HepG2 (cell line): ENCODE measurements around the gene NDUFA5. TPM values are rescaled to one million over a fixed set of nuclear protein-coding genes. Genes with fewer than 3 reads are reported as not detected.

ENCODE experiments used
- ATAC-seq: fragments of 200-7000 bp; cut with Tn5 transposase; 3 replicates; pipeline ENCODE4 v1.9.1; 2020; ENCODE audit warnings: mild to moderate bottlenecking, moderate library complexity
- BruUV-seq: library from RNA; stranded (reverse); fragments of 400-500 nt; replicated peaks from 2 replicates; lab custom pipeline; 2021; lab: Mats Ljungman, UMichigan
- CTCF ChIA-PET: fragments of 300-600 bp; formaldehyde crosslinking; extraction: SDS; loops from one replicate; lab custom pipeline; 2021; ENCODE audit warnings: low total read pairs, inconsistent platforms, low intra/inter-chr PET ratio; lab: Yijun Ruan, JAX
- POLR2A ChIA-PET: fragments of 350-600 bp; sonication (Branson Sonifier 250); formaldehyde crosslinking; loops from one replicate; lab custom pipeline; 2020; ENCODE audit warnings: antibody characterized with exemption, inconsistent platforms; lab: Yijun Ruan, JAX
- DNase-seq: peaks from one replicate; pipeline ENCODE4 v3.0.0-alpha.2; 2015; ENCODE audit warnings: low spot score
- FAIRE-seq: peaks from 3 replicates; lab custom pipeline; 2011; peaks lifted over from hg19 to GRCh38; lab: Jason Lieb, UNC
- H2AFZ ChIP-seq: one replicate; pipeline ENCODE4 v1.6.1; 2011; ENCODE audit warnings: low read length, inconsistent platforms
- H3K27ac ChIP-seq: fragments of 300-600 bp; 3 replicates; pipeline ENCODE4 v1.8.0; 2011; ENCODE audit warnings: mixed run types, mild to moderate bottlenecking, mixed read lengths, low read length, inconsistent platforms; ENCODE audit not compliant: insufficient read depth; ENCODE audit errors: extremely low read length
- H3K27me3 ChIP-seq, 2 experiments: fragments of 200-600 bp in 1 of 2; 2 replicates in 1 of 2; 3 replicates in 1 of 2; pipeline versions ENCODE4 v1.6.0 to v1.8.0; 2011; ENCODE audit warnings: low read length in 2 of 2, mild to moderate bottlenecking in 2 of 2, moderate library complexity in 2 of 2, inconsistent platforms in 1 of 2; ENCODE audit not compliant: insufficient read depth in 2 of 2, control insufficient read depth in 1 of 2
- H3K36me3 ChIP-seq, 2 experiments: fragments of 200-600 bp in 1 of 2; replicated peaks in 1 of 2; 2 replicates in 1 of 2; 3 replicates in 1 of 2; pipeline versions ENCODE4 v1.5.1 to v1.8.0; 2011; ENCODE audit warnings: low read length in 2 of 2, inconsistent platforms in 1 of 2; ENCODE audit not compliant: insufficient read depth in 2 of 2, control insufficient read depth in 1 of 2
- H3K4me1 ChIP-seq: 2 replicates; pipeline ENCODE4 v1.5.1; 2012; ENCODE audit warnings: low read length, inconsistent platforms; ENCODE audit not compliant: insufficient read depth
- H3K4me2 ChIP-seq: 2 replicates; pipeline ENCODE4 v1.6.0; 2011; ENCODE audit warnings: low read depth, low read length, inconsistent platforms
- H3K4me3 ChIP-seq, 3 experiments: fragments of 200-600 bp in 1 of 3; sonication (generic), shearing (Covaris generic) in 1 of 3; replicated peaks in 1 of 3; 2 replicates each; pipeline ENCODE4 v1.5.1; 2011 to 2016; ENCODE audit warnings: low read length in 3 of 3, inconsistent platforms in 2 of 3, low read depth in 2 of 3, mild to moderate bottlenecking in 2 of 3, control low read depth in 1 of 3, mixed read lengths in 1 of 3; ENCODE audit not compliant: insufficient read depth in 1 of 3
- H3K79me2 ChIP-seq: one replicate; pipeline ENCODE4 v1.6.1; 2011; ENCODE audit warnings: low read length, inconsistent platforms; ENCODE audit not compliant: insufficient read depth
- H3K9ac ChIP-seq: 2 replicates; pipeline ENCODE4 v1.6.0; 2011; ENCODE audit warnings: mild to moderate bottlenecking, low read depth, low read length, inconsistent platforms; ENCODE audit not compliant: insufficient read depth
- H3K9me3 ChIP-seq: 2 replicates; pipeline ENCODE4 v1.5.1; 2012; ENCODE audit warnings: mild to moderate bottlenecking, low read length
- H4K20me1 ChIP-seq: 2 replicates; pipeline ENCODE4 v1.6.0; 2011; ENCODE audit warnings: inconsistent platforms, mild to moderate bottlenecking, low read length, moderate library complexity; ENCODE audit not compliant: insufficient read depth
- ETV5 ChIP-seq: IDR thresholded peaks from 2 replicates; pipeline ENCODE4 v1.6.1; 2018; ENCODE audit warnings: missing biosample characterization, missing genetic modification reagents, inconsistent platforms, borderline replicate concordance
- KLF11 ChIP-seq: IDR thresholded peaks from 2 replicates; pipeline ENCODE4 v1.6.1; 2016; ENCODE audit warnings: missing compliant biosample characterization
- LCORL ChIP-seq, 2 experiments: fragments of 450-650 bp in 1 of 2; sonication (generic) in 1 of 2; formaldehyde crosslinking in 1 of 2; IDR thresholded peaks; 2 replicates each; pipeline versions ENCODE4 v1.5.0 to v1.6.1; 2017 to 2020; ENCODE audit warnings: antibody characterized with exemption in 1 of 2, missing genetic modification reagents in 1 of 2
- MEF2D ChIP-seq: sonication (generic); formaldehyde crosslinking; IDR thresholded peaks from 2 replicates; pipeline ENCODE4 v1.5.1; 2020; ENCODE audit warnings: mild to moderate bottlenecking, missing genetic modification reagents
- SNAPC4 ChIP-seq: sonication (generic); formaldehyde crosslinking; IDR thresholded peaks from 2 replicates; pipeline ENCODE4 v1.4.0; 2020; ENCODE audit warnings: mild to moderate bottlenecking, missing genetic modification reagents
- TRIM22 ChIP-seq: fragments of 450-650 bp; IDR thresholded peaks from 2 replicates; pipeline ENCODE4 v1.6.1; 2017
- XBP1 ChIP-seq: sonication (generic); formaldehyde crosslinking; IDR thresholded peaks from 2 replicates; pipeline ENCODE4 v1.5.0; 2020; ENCODE audit warnings: missing genetic modification reagents
- ZBTB42 ChIP-seq: sonication (generic); formaldehyde crosslinking; IDR thresholded peaks from 2 replicates; pipeline ENCODE4 v1.5.0; 2020; ENCODE audit warnings: mild to moderate bottlenecking, missing genetic modification reagents
- ZC3H13 ChIP-seq: sonication (generic); formaldehyde crosslinking; IDR thresholded peaks from 2 replicates; pipeline ENCODE4 v1.8.1; 2023; ENCODE audit warnings: mild to moderate bottlenecking, missing genetic modification reagents, moderate library complexity
- WGBS: methylation state at CpG from one replicate; pipeline ENCODE4 v1.1.6; 2017; ENCODE audit warnings: low lambda C conversion rate; 5-methylcytosine and 5-hydroxymethylcytosine counted together
- in situ Hi-C: cut with HindIII; loops from 2 replicates; pipeline ENCODE4 v1.10.0; 2017; ENCODE audit warnings: low pct_unique_long_range_greater_than_20kb; ENCODE audit not compliant: extremely low pct_ligation_motif_present
- intact Hi-C: fragments of 100-400 bp; cut with micrococcal nuclease; formaldehyde crosslinking; loops from one replicate; pipeline ENCODE4 v1.10.0; 2022; ENCODE audit not compliant: unreplicated experiment
- polyA plus RNA-seq, 8 experiments: library from polyadenylated mRNA; depleted of rRNA in 3 of 8; stranded (reverse) in 7 of 8; unstranded in 1 of 8; fragments of >200 nt; fragmentation: Illumina TruSeq in 4 of 8; extraction: Trizol in 4 of 8; gene quantifications; 2 replicates each; pipeline versions ENCODE4 v1.2.1 to v1.2.3, GENCODE V29; 2011 to 2016; ENCODE audit warnings: low read depth in 4 of 8, missing spikeins in 1 of 8, mixed read lengths in 1 of 8; ENCODE audit not compliant: insufficient read depth in 1 of 8
- total RNA-seq, 5 experiments: library from RNA; depleted of rRNA; stranded (reverse); fragments of >200 nt; fragmentation: Illumina TruSeq; extraction: Trizol; gene quantifications; 2 replicates each; pipeline ENCODE4 v1.2.3, GENCODE V29; 2016; ENCODE audit warnings: low read depth in 1 of 5
- TF ChIP-seq, protein P1 (sequence below): sonication (generic); formaldehyde crosslinking; IDR thresholded peaks from 2 replicates; pipeline ENCODE4 v1.8.0; 2022; ENCODE audit warnings: missing genetic modification reagents, mild to moderate bottlenecking, moderate library complexity, borderline replicate concordance

Gene NDUFA5
- total and polyA plus RNA-seq, 2 of the 13 experiments (the other 11 are each of a cell fraction or from before 2014, with no cell fraction given) = 16.9 to 55.9 TPM

DNA sequence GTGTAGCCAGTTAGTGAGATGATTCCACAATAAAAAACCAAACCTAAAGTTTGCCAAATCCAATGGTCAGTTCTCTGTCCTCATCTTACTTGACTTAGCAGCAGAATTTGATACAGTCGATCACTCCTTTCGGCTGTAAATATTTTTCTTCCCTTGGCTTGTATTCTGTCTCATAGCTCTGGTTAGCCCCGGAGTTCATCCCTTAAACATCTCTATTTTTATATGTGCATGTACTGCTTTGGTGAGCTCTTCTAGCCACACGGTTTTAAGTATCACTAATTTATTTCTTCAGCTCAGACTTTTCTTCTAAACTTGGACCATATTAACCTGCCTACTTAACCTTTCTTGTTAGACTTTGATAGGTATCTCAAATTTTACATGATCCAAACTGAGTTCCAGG, 26.2 kb upstream of the NDUFA5 start:
- WGBS = 3% methylated on average over 4 of the region's 4 CpGs
- Histone ChIP-seq H2AFZ (no peak overlapping the region), H3K79me2 (no peaks in the 10 kb centered on the region), H3K9ac (no peak overlapping the region), H3K9me3 (no peaks in the 10 kb centered on the region), H3K36me3 (no peaks in the 10 kb centered on the region), H3K4me2 (no peak overlapping the region), H3K27ac (no peak overlapping the region)
- ATAC-seq (no peak), DNase-seq (no peak), FAIRE-seq (no peak)
- intact Hi-C loops (no loop called here), in situ Hi-C loops (no loop called here)
- CTCF ChIA-PET = no interaction called here
- BruUV-seq = no TSS peak
- TF ChIP-seq XBP1 (CRISPR knock-in tag) (no peak), ZC3H13 (CRISPR knock-in tag) (no peak)
- TF ChIP-seq, all 625 proteins: peak for 0
- Histone ChIP-seq H3K27me3 (no peaks in the 10 kb centered on the region), H3K4me1 (no peaks in the 10 kb centered on the region), H3K4me3 (no peak overlapping the region), H4K20me1 (no peaks in the 10 kb centered on the region)
- POLR2A ChIA-PET = no interaction called here

DNA sequence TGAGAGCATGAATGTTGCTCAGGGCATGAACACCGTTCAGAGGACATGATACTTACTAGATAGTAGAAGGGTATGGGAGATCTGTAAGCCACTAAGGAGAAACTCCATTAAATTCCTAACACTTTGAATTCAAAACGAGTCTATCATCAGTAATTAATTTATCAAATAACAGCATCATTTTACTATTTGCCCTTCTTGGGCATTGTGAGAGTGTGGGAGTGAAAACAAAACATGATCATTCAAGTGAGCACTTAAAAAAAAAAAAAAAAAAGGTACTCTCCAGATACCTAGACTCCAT, 23.5 kb upstream of the NDUFA5 start:
- Histone ChIP-seq H3K4me2 (no peak overlapping the region), H3K4me3 (no peak overlapping the region), H3K79me2 (no peaks in the 10 kb centered on the region), H3K27ac (no peak overlapping the region), H3K27me3 (no peaks in the 10 kb centered on the region), H3K9me3 (no peaks in the 10 kb centered on the region), H4K20me1 (no peaks in the 10 kb centered on the region), H3K9ac (no peak overlapping the region), H3K4me1 (no peaks in the 10 kb centered on the region), H3K36me3 (no peaks in the 10 kb centered on the region), H2AFZ (no peak overlapping the region)
- intact Hi-C loops = loop anchor here (1.0 kb wide), 1 partner anchor 291 kb away; no protein-coding TSS in a partner anchor
- POLR2A ChIA-PET = no interaction called here
- WGBS = 3% methylated on average over 2 of the region's 2 CpGs
- in situ Hi-C loops = no loop called here
- BruUV-seq = no TSS peak
- FAIRE-seq (no peak), DNase-seq (no peak), ATAC-seq (no peak)
- CTCF ChIA-PET = interaction anchor here (1.0 to 1.1 kb wide), 2 partner anchors 284 to 290 kb away, joined by 3 to 5 read pairs; no protein-coding TSS in a partner anchor
- TF ChIP-seq ETV5 (no peak), MEF2D (CRISPR knock-in tag) (no peak), TRIM22 (no peak), ZBTB42 (CRISPR knock-in tag) (no peak), SNAPC4 (no peak), LCORL (IDR thresholded peaks at IDR 0.05) (no peak), LCORL (CRISPR knock-in tag; IDR thresholded peaks at IDR 0.05) (no peak), KLF11 (CRISPR knock-in tag) (no peak)
- TF ChIP-seq, protein P1, sequence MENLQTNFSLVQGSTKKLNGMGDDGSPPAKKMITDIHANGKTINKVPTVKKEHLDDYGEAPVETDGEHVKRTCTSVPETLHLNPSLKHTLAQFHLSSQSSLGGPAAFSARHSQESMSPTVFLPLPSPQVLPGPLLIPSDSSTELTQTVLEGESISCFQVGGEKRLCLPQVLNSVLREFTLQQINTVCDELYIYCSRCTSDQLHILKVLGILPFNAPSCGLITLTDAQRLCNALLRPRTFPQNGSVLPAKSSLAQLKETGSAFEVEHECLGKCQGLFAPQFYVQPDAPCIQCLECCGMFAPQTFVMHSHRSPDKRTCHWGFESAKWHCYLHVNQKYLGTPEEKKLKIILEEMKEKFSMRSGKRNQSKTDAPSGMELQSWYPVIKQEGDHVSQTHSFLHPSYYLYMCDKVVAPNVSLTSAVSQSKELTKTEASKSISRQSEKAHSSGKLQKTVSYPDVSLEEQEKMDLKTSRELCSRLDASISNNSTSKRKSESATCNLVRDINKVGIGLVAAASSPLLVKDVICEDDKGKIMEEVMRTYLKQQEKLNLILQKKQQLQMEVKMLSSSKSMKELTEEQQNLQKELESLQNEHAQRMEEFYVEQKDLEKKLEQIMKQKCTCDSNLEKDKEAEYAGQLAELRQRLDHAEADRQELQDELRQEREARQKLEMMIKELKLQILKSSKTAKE (CRISPR knock-in tag) = no peak
